Breast epithelium (tissue), 4 donors: ENCODE results near the gene C1GALT1C1L. TPM values are rescaled to one million over a fixed set of nuclear protein-coding genes. Genes with fewer than 3 reads are reported as not detected.
"Not testable (repeated sequence)": the region's sequence is repeated elsewhere in the genome, so short reads cannot be mapped to it uniquely, and the experiment has no call there.

Experiments used
- DNase-seq, 2 donors: peaks; one replicate each; pipeline ENCODE4 v3.0.0-alpha.2; 2019; ENCODE audit warnings: low spot score in 2 of 2
- H3K27ac ChIP-seq, 2 donors: fragments of 200-600 bp; sonication (generic) in 1 of 2; one replicate each; pipeline ENCODE4 v1.5.1; 2016 to 2019; ENCODE audit warnings: mild to moderate bottlenecking in 1 of 2
- H3K27me3 ChIP-seq, 2 donors: fragments of 200-600 bp; sonication (generic) in 1 of 2; one replicate each; pipeline versions ENCODE4 v1.5.1 to v1.6.0; 2017 to 2019; ENCODE audit warnings: control low read depth in 1 of 2, mild to moderate bottlenecking in 1 of 2
- H3K36me3 ChIP-seq: fragments of 200-600 bp; one replicate; pipeline ENCODE4 v1.5.1; 2019
- H3K4me1 ChIP-seq, 2 donors: fragments of 200-600 bp; sonication (generic); one replicate each; pipeline ENCODE4 v1.5.1; 2016 to 2019; ENCODE audit warnings: control low read depth in 1 of 2
- H3K4me3 ChIP-seq, 3 donors: fragments of 200-600 bp; sonication (generic); 1 replicate in 2 of 3; 2 replicates in 1 of 3; pipeline ENCODE4 v1.5.1; 2016 to 2019; ENCODE audit warnings: mild to moderate bottlenecking in 3 of 3, moderate library complexity in 2 of 3
- H3K9me3 ChIP-seq, 2 donors: fragments of 200-600 bp; sonication (generic) in 1 of 2; one replicate each; pipeline ENCODE4 v1.5.1; 2016 to 2019; ENCODE audit warnings: control low read depth in 1 of 2
- CTCF ChIP-seq, 3 donors: fragments of 450-650 bp; IDR thresholded peaks; one replicate each; pipeline ENCODE4 v1.5.1; 2016 to 2017; ENCODE audit warnings: antibody characterized with exemption in 3 of 3, mild to moderate bottlenecking in 3 of 3, moderate library complexity in 3 of 3
- POLR2A ChIP-seq: fragments of 450-650 bp; IDR thresholded peaks from one replicate; pipeline ENCODE4 v1.6.1; 2016; ENCODE audit warnings: antibody characterized with exemption, mild to moderate bottlenecking, moderate library complexity
- POLR2AphosphoS5 ChIP-seq, 3 donors: sonication (generic); formaldehyde crosslinking; IDR thresholded peaks; one replicate each; pipeline ENCODE4 v1.6.1; 2017; ENCODE audit warnings: antibody characterized with exemption in 3 of 3
- intact Hi-C: fragments of 100-400 bp; cut with DNase I; formaldehyde crosslinking; loops from one replicate; pipeline ENCODE4 v1.15.1; 2023; ENCODE audit warnings: low total_unique reads
- total RNA-seq, 3 donors: library from RNA; depleted of rRNA; stranded (reverse); fragments of >200 nt; gene quantifications; one replicate each; pipeline ENCODE4 v1.1.0, GENCODE V29; 2016

Gene C1GALT1C1L
- total RNA-seq, 3 donors from 2014 or later, result 2.0 to 2.9 (median 2.0) TPM

GRCh38 chr2:43708178-43708577 is 31.9 kb upstream of the C1GALT1C1L start:
- H3K9me3 ChIP-seq, result no peaks in the 10 kb centered on the region
- H3K4me3 ChIP-seq, result no peak overlapping the region
- H3K27me3 ChIP-seq, result no peaks in the 10 kb centered on the region
- no peaks in the 10 kb centered on the region for H3K36me3 ChIP-seq
- no peaks in the 10 kb centered on the region for H3K4me1 ChIP-seq
- TF ChIP-seq POLR2AphosphoS5 (IDR thresholded peaks at IDR 0.05) (no peak), POLR2A (no peak), CTCF (IDR thresholded peaks at IDR 0.05) (no peak)
- intact Hi-C loops, result no loop called here
- peak overlapping the region in 1 of 2 donors; percentile 16 for H3K27ac ChIP-seq
- DNase-seq, result no peak

- no peak for TF ChIP-seq CTCF (IDR thresholded peaks at IDR 0.05)
- no peak for TF ChIP-seq POLR2AphosphoS5 (IDR thresholded peaks at IDR 0.05)
- no peak for TF ChIP-seq POLR2A
Observed at GRCh38 chr2:43707255-43708015, 31.2 kb upstream of the C1GALT1C1L start.

GRCh38 chr2:43701111-43701510 is 24.9 kb upstream of the C1GALT1C1L start:
- Histone ChIP-seq H3K36me3 (peaks cover 4% of the 10 kb centered on the region), H3K4me1 (no peaks in the 10 kb centered on the region), H3K4me3 (no peak overlapping the region), H3K27me3 (no peaks in the 10 kb centered on the region), H3K9me3 (no peaks in the 10 kb centered on the region), H3K27ac (no peak overlapping the region)
- TF ChIP-seq POLR2A, result no peak
- no peak for TF ChIP-seq POLR2AphosphoS5 (IDR thresholded peaks at IDR 0.05)
- TF ChIP-seq CTCF (IDR thresholded peaks at IDR 0.05), result no peak
- DNase-seq, result no peak
- intact Hi-C loops, result loop anchor here (2.0 kb wide), 1 partner anchor 54 kb away; no protein-coding TSS in a partner anchor

More at GRCh38 chr2:43707255-43708015, 31.2 kb upstream of the C1GALT1C1L start:
- H3K36me3 ChIP-seq, result no peaks in the 10 kb centered on the region
- intact Hi-C loops, result no loop called here
- no peaks in the 10 kb centered on the region for H3K9me3 ChIP-seq
- H3K4me1 ChIP-seq, result no peaks in the 10 kb centered on the region
- DNase-seq, result no peak
- H3K27me3 ChIP-seq, result no peaks in the 10 kb centered on the region
- no peak overlapping the region for H3K4me3 ChIP-seq
- peak overlapping the region; percentile 8 to 16 for H3K27ac ChIP-seq

- H3K9me3 ChIP-seq, result no peaks in the 10 kb centered on the region
- no peaks in the 10 kb centered on the region for H3K27me3 ChIP-seq
- no peak for TF ChIP-seq CTCF (IDR thresholded peaks at IDR 0.05)
- TF ChIP-seq POLR2AphosphoS5 (IDR thresholded peaks at IDR 0.05), result no peak
- no peak for TF ChIP-seq POLR2A
- intact Hi-C loops, result loop anchor here (2.0 kb wide), 1 partner anchor 55 kb away; no protein-coding TSS in a partner anchor
- no peak overlapping the region for H3K4me3 ChIP-seq
- no peak overlapping the region for H3K27ac ChIP-seq
- no peak for DNase-seq
- no peaks in the 10 kb centered on the region for H3K4me1 ChIP-seq
- H3K36me3 ChIP-seq, result peaks cover 4% of the 10 kb centered on the region
Observed at GRCh38 chr2:43699761-43700160, 23.5 kb upstream of the C1GALT1C1L start.

GRCh38 chr2:43698140-43698539 is 21.9 kb upstream of the C1GALT1C1L start:
- H3K27ac ChIP-seq, DNase-seq, H3K4me3 ChIP-seq, intact Hi-C loops, H3K36me3 ChIP-seq, H3K27me3 ChIP-seq, H3K9me3 ChIP-seq, H3K4me1 ChIP-seq: not testable (repeated sequence)
